GM23248 (cell line): ENCODE data around the gene RAD51C.

Experiments used
- EZH2 ChIP-seq: fragments of 200-600 bp; sonication (generic); IDR thresholded peaks from 2 replicates; pipeline ENCODE4 v1.6.1; 2018; ENCODE audit warnings: antibody characterized with exemption, mild to moderate bottlenecking; ENCODE audit not compliant: insufficient read depth, poor library complexity, severe bottlenecking
- EZH2phosphoT487 ChIP-seq: fragments of 200-600 bp; sonication (generic); IDR thresholded peaks from 2 replicates; pipeline ENCODE4 v1.6.1; 2018; ENCODE audit warnings: antibody characterized with exemption, moderate library complexity, mild to moderate bottlenecking, low read depth; ENCODE audit not compliant: insufficient read depth

DNA sequence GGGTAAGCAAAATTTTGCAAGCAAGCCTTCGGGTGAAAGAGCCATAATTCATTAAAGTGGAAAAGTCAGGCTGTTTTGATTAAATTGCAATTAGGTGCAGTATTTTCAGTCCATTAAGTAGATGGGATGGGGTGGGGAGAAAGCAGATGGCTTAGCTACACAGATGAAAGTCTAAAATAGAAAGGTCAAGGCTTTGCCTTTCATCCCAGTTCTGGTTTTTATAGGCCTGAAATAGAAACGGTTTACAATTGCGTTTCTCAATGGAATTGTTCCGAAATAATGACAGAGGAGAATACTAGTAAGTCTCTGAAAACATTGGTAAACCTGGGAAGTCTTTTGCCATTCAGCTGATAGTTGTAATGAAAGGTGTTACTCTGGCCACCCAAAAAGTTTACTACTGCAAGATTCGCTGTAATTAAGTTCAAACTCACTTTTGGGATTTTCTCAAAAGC, 64.8 kb downstream of the RAD51C start:
- no peak for TF ChIP-seq EZH2
- TF ChIP-seq EZH2phosphoT487, result 0 out of 2 replicates have a peak, but pooled peaks have one; percentile 11
